Fibroblast of peridontal ligament (primary cell): ENCODE measurements around the gene MAPKBP1.

Source experiments
- DNase-seq: peaks from one replicate; pipeline ENCODE4 v3.0.0-alpha.2; 2010; ENCODE audit errors: extremely low read depth

The MAPKBP1 gene

GRCh38 chr15:41806291-41807181 is 32.3 kb downstream of the MAPKBP1 start:
- no peak for DNase-seq

GRCh38 chr15:41809121-41809520 is 34.8 kb downstream of the MAPKBP1 start:
- no peak for DNase-seq

DNA sequence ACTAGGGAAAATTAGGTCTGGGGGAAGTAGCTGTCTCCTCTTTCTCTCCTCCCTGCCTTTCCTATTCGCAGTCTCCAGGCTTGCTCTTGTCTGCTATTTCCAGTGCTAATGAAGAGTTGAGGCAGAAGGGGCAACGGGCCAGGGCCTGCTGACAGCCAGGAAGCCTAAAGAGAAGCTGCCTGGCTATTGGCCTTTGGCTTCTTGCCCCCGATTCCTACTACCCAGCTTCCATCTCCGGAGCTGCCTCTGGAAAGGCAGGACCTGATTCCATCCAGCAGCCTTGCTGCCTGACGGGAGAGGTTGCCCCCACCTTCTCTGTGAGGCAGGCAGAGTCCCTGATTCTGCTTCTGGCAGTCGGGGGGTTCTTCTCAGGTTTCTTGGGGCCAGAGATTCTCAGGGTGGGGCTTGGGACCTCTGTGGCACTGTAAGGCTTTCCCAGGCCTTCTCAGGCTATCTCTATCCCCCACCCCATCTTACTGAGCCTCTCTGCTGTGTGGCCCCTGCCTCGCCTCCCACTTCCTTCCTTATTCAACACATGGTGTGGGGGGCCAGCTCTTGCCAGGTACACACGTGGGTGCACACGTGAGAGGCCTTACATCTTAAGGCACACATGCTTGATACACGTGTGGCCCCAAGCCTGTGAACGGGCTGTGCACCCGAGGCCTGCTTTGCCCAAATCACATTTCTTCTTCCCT is 35.4 kb downstream of the MAPKBP1 start:
- no peak for DNase-seq

- DNase-seq = no peak
These were observed 36.6 kb downstream of the MAPKBP1 start for GRCh38 chr15:41810651-41811431.

DNA sequence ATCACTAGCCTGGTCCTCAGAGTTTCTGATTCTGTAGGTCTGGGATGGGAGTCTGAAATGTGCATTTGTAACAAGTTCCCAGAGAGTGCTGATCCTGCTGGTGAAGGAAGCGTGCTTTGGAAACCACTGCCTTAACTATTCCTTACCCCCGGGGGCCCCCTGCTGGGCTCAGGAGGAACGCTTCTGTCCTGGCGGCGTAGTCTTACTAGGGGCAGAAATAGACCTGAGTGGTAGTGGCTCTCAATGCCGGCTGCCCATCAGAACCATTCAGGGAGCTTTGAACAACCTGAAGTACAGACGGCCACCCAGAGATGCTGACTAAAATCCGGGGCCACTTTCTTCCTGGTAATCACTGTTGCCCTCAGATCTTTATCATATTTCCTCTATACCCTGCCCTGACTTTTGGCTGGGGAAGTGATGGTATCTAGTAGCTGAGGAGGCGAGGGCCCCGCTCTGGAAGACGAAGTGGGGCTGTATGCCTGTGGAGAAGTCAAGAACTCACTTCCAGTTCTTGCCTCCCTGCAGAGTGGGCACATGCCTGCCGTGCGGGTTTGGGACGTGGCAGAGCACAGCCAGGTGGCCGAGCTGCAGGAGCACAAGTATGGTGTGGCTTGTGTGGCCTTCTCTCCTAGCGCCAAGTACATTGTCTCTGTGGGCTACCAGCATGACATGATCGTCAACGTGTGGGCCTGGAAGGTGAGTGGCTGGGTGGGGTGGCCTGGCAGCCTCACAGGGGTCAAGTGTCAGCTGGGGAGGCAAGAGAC is 37.3 kb downstream of the MAPKBP1 start:
- peak; percentile 88 for DNase-seq

DNA sequence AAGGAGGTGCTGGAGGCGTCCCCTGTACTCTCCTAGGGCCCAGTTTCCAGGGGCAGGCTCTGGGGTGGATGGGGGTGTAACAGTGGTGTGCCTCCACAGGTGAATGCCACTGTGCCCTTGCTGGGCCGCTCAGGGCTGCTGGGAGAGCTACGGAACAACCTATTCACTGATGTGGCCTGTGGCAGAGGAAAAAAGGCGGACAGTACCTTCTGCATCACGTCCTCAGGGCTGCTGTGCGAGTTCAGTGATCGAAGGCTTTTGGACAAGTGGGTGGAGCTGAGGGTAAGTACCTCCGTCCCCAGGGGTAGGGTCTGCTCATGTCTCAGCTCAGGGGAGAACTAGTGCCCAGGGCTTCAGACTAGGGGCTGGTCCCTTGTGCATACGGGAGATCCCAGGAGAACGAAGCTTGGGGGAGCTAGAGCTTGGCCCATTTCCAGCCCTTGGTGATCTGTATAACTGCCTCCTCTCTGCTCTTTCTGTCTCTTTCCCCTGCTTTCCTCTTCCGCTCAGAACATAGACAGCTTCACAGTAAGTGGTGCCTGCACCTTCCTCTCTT is 38.6 kb downstream of the MAPKBP1 start:
- no peak for DNase-seq

DNA sequence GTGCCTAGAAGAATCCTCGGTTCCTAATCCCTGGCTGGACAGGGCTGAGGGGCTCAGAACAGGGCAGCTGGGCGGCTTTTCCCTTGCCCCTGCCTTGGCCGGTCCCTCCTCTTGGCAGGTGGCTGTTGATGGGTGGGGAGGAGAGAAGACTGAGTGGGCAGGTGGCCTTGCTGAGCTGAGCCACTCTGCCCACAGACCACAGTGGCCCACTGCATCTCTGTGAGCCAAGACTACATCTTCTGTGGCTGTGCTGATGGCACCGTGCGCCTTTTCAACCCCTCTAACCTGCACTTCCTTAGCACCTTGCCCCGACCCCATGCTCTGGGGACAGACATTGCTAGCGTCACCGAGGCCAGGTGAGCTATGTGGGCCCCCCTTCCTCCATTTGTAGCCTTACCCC is 39.1 kb downstream of the MAPKBP1 start:
- no peak for DNase-seq

DNA sequence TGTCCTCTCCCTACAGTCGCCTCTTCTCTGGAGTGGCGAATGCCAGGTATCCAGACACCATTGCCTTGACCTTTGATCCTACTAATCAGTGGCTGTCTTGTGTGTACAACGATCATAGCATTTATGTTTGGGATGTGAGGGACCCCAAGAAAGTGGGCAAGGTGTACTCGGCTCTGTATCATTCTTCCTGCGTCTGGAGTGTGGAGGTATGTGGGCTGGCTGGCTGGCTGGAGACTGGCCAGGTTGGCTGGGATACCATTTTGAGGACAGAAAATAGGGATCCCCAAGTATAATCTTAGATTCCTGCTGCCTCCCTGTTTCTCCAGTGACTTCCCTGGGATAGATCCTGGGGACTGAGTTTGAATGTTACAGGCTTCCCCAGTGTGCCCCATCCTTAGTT is 40.2 kb downstream of the MAPKBP1 start:
- no peak for DNase-seq

DNA sequence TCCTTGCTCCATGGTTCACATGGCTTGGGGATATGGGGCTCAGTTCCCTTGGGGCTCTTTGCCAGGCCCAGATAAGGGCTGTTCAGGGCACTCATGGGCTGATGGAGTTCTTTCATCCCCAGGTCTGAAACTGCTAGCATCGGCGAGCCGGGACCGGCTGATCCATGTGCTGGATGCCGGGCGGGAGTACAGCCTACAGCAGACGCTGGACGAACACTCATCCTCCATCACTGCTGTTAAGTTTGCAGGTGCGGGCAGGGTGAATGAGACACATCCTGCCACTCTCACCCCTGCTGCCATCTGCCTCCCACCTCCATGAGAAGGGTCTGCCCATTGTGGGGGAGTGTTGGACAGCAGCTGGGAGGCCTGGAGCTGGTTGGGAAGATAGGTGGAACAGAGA is 42.5 kb downstream of the MAPKBP1 start:
- no peak for DNase-seq

GRCh38 chr15:41817327-41817726 is 43.0 kb downstream of the MAPKBP1 start:
- DNase-seq = no peak

DNA sequence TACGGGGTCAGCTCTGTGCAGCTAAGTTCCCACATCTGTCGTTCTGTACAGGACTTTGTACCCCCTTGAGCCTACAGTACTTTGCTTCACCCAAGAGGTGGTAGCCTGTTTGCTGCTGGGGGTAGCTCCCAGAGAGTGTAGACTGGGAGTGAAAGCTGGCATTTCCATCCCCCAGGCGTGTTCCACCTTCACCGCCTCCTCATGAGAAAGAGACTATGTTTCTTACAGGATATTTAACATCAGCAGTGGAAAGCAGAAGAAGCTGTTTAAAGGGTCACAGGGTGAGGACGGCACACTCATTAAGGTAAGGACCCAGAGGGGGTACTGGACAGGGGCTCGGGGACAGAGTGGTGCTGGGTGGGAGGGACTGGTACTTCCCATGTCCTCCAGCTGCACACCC is 43.5 kb downstream of the MAPKBP1 start:
- no peak for DNase-seq

DNA sequence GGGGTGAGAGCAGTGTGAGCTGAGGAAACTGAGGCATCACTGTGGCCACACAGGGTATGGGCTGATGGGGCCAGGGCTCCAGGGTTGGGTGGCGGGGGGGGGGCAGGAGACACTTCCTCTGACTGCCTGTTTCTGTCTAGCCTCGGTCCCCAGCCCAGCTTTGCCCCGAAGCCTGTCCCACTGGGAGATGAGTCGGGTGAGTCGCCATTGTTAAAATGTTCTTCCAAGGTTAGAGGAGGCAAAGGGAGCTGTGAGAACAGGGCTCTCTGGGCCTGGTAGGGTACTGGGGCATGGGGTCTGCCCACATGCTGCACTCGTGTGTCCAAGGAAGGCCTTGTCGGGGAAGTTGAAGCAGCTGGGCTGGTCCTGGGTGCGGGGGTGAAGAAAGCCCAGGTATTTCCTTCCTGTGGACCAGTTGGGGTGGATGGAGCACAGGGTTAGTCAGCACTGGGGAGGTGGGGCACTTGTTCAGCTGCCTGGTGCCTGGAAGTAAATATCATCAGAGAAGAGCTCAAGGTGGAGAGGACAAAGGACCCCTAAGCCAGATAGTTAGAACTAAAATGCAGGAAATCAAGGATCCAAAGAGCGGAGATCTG is 45.3 kb downstream of the MAPKBP1 start:
- DNase-seq = no peak

DNA sequence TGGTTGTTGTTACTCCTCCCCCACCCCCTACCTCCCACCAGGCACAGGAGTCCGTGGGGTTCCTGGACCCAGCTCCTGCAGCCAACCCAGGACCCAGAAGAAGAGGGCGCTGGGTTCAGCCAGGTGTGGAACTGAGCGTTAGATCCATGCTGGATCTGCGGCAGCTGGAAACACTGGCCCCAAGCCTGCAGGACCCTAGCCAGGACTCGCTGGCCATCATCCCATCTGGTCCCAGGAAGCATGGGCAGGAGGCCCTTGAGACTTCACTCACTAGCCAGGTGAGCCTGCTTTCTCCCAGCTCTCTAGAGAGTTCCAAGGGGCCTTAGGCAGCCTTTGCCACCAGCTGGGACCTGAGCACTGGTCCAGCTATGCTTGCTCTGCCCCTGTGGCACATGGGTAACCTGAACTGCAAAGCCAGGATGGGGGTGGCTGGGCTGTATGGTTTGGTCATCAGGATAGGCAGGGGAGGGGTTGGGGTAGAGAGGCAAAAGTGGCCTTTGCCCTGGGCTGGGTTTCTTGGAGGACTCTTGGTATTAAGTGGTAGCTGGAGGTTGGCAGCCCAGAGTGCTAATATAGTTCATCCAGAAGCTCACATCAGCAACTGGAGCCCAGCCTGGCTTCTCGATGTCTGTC is 46.6 kb downstream of the MAPKBP1 start:
- no peak for DNase-seq

GRCh38 chr15:41821831-41822230 is 47.5 kb downstream of the MAPKBP1 start:
- DNase-seq = no peak

DNA sequence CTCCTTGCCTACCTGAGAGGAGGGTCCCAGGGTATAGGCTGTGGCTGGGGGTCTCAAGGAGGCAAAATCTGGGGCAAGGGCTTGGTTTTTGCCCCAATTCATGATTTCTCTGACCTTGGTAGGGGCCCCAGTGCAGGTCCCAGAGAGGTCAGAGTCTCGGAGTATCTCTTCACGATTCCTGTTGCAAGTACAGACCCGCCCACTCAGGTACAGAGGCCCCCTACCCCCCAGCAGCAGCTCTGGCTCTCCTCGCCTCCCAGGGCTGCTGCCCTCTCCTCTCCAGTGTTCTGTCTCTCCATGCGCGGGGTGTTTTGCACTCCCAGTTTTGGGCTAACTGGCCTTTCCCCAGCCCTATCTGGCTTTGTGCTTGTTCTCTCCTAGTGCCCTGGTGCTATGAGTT is 48.2 kb downstream of the MAPKBP1 start:
- DNase-seq = no peak

- no peak for DNase-seq
These were observed 48.7 kb downstream of the MAPKBP1 start for GRCh38 chr15:41822957-41823356.

DNA sequence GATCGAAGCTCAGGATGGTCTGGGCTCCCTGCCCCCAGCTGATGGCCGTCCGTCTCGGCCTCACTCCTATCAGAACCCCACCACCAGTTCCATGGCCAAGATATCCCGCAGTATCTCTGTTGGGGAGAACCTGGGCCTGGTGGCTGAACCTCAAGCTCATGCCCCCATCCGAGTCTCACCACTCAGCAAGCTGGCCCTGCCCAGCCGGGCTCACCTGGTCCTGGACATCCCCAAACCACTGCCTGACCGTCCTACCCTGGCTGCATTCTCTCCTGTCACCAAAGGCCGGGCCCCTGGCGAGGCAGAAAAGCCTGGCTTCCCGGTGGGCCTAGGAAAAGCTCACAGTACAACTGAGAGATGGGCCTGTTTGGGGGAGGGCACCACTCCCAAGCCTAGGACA is 49.2 kb downstream of the MAPKBP1 start:
- DNase-seq = no peak

- no peak for DNase-seq
These were observed 49.9 kb downstream of the MAPKBP1 start for GRCh38 chr15:41824062-41824745.

GRCh38 chr15:41825145-41825544 is 50.9 kb downstream of the MAPKBP1 start:
- DNase-seq = no peak
